Adipose tissue (tissue), 3 donors: ENCODE results near the gene ARMC6. TPM values are rescaled to one million over a fixed set of nuclear protein-coding genes. Genes with fewer than 3 reads are reported as not detected.

Source experiments
- H3K27ac ChIP-seq: one replicate; pipeline ENCODE4 v1.5.1; 2013; ENCODE audit warnings: low read depth, low read length
- WGBS, 3 donors: extraction: QIAGEN DNeasy Blood & Tissue Kit; methylation state at CpG; one replicate each; pipeline ENCODE4 v1.1.7; 2013; 5-methylcytosine and 5-hydroxymethylcytosine counted together
- polyA plus RNA-seq, 3 donors: library from polyadenylated mRNA; stranded (reverse); fragments of 200-250 nt; gene quantifications; one replicate each; pipeline ENCODE4 v1.2.3, GENCODE V29; 2013
- donor health status: healthy with polysubstance abuse.
- donor health status: Bipolar disorder and iron deficiency.
- donor health status: healthy.

Gene ARMC6
- 10 to 100 TPM in 2 of 3 donors, 1 to 10 TPM in 1; 8.7 to 19.9 (median 15.6) TPM for polyA plus RNA-seq

- H3K27ac ChIP-seq, result peak within 1 kb of the TSS; percentile 52
- WGBS, 3 donors, result 0% methylated on average over 86 to 94 of the region's 94 CpGs
Observed at GRCh38 chr19:19033426-19034203, at the start of gene ARMC6, which contains the start of gene SUGP2. Gene ARMC6 (plus strand): TSS chr19:19033603. CDS start chr19:19034210, 607 bp downstream. Gene SUGP2 (minus strand): TSS chr19:19033517. CDS start chr19:19031071, 2,446 bp downstream.

- H3K27ac ChIP-seq, result no peak overlapping the region
- 74 to 81% (median 76%) methylated on average over 3 of the region's 3 CpGs for WGBS, 3 donors
Observed at GRCh38 chr19:18984251-18984650, 49.2 kb upstream of the ARMC6 start.

DNA sequence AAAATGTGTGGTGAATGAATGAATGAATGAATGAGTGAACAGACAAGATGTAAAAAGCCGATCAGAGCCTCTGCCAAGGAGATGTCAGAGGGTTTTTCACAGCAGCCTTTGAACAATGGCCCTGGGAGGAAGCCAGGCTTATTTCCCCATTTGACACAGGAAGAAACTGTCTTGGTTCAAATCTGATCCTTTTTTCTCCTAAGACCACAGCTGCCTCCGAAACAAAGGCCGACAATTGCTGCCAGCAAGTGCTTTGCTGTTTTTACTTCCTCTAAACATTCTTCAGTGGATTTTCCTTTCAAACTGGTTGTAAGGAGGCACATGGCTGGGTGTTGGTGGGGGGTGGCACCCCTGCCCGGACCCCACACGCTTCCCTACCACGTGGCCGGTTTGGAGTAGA lies 48.1 kb upstream of the ARMC6 start:
- no peak overlapping the region for H3K27ac ChIP-seq

GRCh38 chr19:18987456-18987855 lies 45.9 kb upstream of the ARMC6 start:
- H3K27ac ChIP-seq, result no peak overlapping the region
- 56 to 59% (median 59%) methylated on average over 4 of the region's 4 CpGs for WGBS, 3 donors

More for the DNA sequence above, 48.1 kb upstream of the ARMC6 start:
- WGBS, 3 donors, result 21 to 63% (median 25%) methylated on average over 7 of the region's 7 CpGs

DNA sequence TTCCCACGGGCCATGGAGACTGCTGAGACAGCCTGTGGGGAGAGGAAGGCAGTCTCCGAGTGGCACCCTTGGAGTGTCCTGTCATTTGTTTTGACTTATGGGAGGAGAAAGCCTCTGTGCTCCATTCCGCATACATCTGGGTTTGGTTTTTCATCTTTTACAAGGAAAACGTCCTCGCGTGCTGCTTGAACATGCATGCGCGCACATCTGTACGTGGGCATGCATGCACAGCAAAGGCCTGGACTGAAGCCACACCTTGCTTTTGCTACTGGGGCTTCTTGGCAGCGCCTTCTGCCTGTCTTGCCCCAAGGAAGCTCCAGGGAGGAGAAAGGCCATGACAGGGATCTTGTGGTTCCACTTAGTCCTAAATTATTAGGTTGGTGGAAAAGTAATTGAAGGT lies 44.1 kb upstream of the ARMC6 start:
- WGBS, 3 donors, result 74 to 81% (median 78%) methylated on average over 10 of the region's 10 CpGs
- H3K27ac ChIP-seq, result no peak overlapping the region

DNA sequence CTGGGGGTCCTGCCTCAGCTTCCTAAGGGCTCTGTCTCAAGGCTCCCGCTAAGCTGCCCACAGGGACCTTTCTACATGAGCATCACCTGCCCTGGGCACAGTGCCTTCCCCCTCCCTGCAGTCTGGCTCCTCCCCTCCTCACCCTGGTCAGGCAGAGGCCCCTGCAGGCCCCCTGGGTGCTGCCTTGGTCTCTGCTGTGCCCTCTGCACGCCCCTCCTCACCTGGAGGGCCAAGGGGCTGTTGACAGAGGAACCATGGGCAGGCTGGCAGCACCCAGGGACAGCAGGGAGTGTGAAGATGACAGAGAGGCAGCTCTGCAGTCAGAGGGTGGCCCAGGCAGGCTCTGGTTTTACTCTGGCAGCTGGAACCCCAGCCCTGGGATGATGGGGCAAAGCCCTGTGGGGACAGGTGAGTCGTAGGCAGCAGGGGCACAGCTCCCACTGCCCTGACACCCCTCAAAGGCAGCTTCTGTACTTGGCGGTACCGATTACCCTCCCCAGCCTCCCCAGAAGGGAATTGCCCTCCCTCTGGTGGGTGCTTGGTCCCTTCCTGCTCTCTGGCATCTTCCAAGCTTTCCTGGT lies 43.2 kb upstream of the ARMC6 start:
- WGBS, 3 donors, result 89 to 95% (median 93%) methylated on average over 5 of the region's 5 CpGs
- H3K27ac ChIP-seq, result no peak overlapping the region

GRCh38 chr19:18991006-18991405 lies 42.4 kb upstream of the ARMC6 start:
- 84 to 92% (median 90%) methylated on average over 16 of the region's 16 CpGs for WGBS, 3 donors
- no peak overlapping the region for H3K27ac ChIP-seq

GRCh38 chr19:18991468-18991867 lies 41.9 kb upstream of the ARMC6 start:
- WGBS, 3 donors, result 93 to 97% (median 97%) methylated on average over 14 of the region's 14 CpGs
- H3K27ac ChIP-seq, result no peak overlapping the region

DNA sequence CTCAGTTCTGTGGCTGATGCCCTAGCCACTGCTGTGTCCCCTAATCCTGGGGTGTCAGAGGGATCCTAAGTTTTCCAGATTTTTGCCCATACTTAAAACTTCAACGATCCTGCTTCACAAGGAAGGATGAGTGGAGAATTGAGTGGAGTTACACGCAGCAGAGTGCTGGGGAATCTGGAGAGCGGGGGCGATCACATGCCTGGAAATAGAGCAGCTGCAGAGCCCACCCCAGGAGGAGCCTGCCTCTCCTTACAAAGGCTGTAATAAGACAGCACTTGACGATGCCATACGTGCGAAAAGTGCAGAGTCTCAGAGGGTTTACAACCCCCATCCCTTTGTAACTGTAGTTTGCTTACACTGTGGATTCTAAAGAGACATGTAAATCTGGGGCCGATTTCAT lies 40.7 kb upstream of the ARMC6 start:
- no peak overlapping the region for H3K27ac ChIP-seq
- 93 to 95% (median 94%) methylated on average over 8 of the region's 8 CpGs for WGBS, 3 donors

- H3K27ac ChIP-seq, result no peak overlapping the region
- 68 to 89% (median 88%) methylated on average over 10 of the region's 10 CpGs for WGBS, 3 donors
Observed at GRCh38 chr19:18993115-18993514, 40.3 kb upstream of the ARMC6 start.

DNA sequence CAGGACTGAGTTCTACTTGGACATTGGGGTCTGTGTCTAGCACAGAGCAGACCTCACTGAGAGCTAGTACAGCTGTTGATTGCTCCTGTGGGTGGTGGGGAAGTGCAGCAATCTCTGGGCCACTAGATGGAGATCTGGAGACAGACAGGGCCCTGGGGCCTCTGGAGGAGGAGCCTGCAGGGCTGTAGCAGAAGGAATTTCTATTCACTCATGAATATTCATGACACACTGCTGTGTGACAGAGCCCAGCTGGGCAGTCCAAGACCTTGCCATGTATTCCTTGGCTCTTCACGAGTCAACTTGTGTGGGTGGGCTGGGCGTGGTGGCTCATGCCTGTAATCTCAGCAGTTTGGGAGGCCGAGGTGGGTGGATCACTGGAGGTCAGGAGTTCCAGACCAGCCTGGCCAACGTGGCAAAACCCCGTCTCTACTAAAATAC lies 37.6 kb upstream of the ARMC6 start:
- WGBS, 3 donors, result 55 to 61% (median 55%) methylated on average over 5 of the region's 5 CpGs

GRCh38 chr19:18996351-18996750 lies 37.1 kb upstream of the ARMC6 start:
- WGBS, 3 donors, result 96 to 99% (median 98%) methylated on average over 10 of the region's 10 CpGs

More for the DNA sequence above, 37.6 kb upstream of the ARMC6 start:
- H3K27ac ChIP-seq, result no peak overlapping the region

GRCh38 chr19:18996796-18997394 lies 36.5 kb upstream of the ARMC6 start:
- H3K27ac ChIP-seq, result no peak overlapping the region
- 84 to 87% (median 86%) methylated on average over 6 of the region's 6 CpGs for WGBS, 3 donors

More at GRCh38 chr19:18996351-18996750, 37.1 kb upstream of the ARMC6 start:
- no peak overlapping the region for H3K27ac ChIP-seq

GRCh38 chr19:18998276-18998675 lies 35.1 kb upstream of the ARMC6 start:
- H3K27ac ChIP-seq, result no peak overlapping the region
- WGBS, 3 donors, result 90 to 91% (median 90%) methylated on average over 8 of the region's 8 CpGs

GRCh38 chr19:18999016-18999758 lies 34.2 kb upstream of the ARMC6 start:
- H3K27ac ChIP-seq, result no peak overlapping the region
- 51 to 69% (median 59%) methylated on average over 14 of the region's 14 CpGs for WGBS, 3 donors

GRCh38 chr19:18999896-19000620 lies 33.3 kb upstream of the ARMC6 start:
- H3K27ac ChIP-seq, result no peak overlapping the region
- 82 to 86% (median 86%) methylated on average over 11 of the region's 11 CpGs for WGBS, 3 donors

DNA sequence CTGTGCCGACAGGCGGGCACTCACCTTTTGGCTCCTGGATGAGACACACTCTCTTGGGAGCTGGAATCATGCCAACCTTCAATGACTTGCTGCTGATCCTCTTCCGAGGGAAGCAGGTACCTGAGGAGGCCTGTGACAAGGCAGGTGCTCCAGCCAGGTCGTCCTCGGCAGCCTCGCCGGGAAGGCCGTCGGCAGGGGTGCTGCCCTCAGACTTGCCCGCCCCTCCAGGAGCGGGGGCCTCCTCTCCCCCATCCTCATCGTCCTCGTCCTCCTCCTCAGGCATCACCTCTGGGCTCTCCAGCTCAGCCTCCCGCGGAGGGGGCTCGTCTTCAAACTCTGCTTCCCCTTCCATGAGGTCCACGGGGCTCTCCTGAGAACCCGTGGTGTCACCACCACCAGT lies 29.3 kb upstream of the ARMC6 start:
- WGBS, 3 donors, result 91 to 93% (median 92%) methylated on average over 16 to 18 of the region's 18 CpGs
- no peak overlapping the region for H3K27ac ChIP-seq

DNA sequence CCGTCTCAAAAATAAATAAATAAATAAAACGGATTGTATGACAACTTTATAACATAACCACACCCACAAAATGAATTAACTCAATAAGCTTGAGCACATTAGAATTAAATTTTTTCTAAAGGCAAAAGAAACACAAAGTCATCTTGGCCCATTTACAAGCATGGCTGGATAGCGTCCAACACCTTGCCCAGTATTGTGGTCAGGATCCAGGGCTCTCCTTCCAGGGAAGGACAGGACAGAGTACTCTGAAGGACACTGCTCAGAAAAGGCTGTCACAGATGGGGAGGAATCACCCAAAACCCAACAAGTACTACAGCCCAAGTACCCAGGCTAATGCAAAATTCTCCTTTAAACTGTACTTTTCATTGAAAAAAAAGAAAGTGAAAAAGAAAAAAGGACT lies 27.2 kb upstream of the ARMC6 start:
- H3K27ac ChIP-seq, result no peak overlapping the region
- 74 to 85% (median 78%) methylated on average over 3 of the region's 3 CpGs for WGBS, 3 donors
